T-helper 22 cell (primary cell): ENCODE measurements around the gene PCBD2.
"Not testable (repeated sequence)": the region's sequence is repeated elsewhere in the genome, so short reads cannot be mapped to it uniquely, and the experiment has no call there.

Experiments
- DNase-seq: peaks from one replicate; pipeline ENCODE4 v3.0.0-alpha.2; 2020; ENCODE audit warnings: low read depth

The PCBD2 gene

DNA sequence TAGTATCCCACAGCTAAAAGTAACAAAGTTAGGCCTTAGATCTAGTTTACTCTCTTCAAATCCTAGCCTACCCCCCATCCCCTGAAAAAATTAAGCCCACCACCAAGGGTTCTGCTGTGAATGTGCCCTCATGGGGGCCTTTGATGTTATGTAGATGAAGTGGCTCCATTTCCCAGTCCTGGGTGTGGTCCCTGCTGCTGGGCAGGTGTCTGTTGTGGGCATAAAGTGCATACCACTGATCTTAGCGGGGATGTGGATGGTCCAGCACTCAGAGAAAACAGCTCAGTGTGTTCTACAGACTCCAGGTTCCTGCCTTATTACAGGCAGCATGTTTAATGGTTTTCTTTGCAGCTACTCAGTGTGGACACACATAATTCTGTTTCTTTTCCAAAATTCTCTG, 1.9 kb downstream of the PCBD2 start:
- DNase-seq: no peak

DNA sequence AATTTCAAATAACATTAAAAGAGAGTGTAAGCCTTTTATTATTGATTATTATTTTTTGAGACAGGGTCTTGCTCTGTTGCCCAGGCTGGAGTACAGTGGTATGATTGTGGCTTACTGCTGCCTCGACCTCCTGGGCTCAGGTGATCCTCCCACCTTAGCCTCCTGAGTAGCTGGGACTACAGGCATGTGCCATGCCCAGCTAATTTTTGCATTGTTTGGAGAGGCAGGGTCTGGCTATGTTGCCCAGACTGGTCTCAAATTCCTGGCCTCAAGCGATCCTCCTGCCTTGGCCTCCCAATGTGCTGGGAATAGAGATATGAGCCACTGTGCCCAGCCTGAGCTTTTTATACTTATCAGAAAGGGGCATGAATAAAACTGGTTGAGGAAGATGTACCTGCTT, 5.8 kb downstream of the PCBD2 start:
- not testable (repeated sequence) for DNase-seq

DNA sequence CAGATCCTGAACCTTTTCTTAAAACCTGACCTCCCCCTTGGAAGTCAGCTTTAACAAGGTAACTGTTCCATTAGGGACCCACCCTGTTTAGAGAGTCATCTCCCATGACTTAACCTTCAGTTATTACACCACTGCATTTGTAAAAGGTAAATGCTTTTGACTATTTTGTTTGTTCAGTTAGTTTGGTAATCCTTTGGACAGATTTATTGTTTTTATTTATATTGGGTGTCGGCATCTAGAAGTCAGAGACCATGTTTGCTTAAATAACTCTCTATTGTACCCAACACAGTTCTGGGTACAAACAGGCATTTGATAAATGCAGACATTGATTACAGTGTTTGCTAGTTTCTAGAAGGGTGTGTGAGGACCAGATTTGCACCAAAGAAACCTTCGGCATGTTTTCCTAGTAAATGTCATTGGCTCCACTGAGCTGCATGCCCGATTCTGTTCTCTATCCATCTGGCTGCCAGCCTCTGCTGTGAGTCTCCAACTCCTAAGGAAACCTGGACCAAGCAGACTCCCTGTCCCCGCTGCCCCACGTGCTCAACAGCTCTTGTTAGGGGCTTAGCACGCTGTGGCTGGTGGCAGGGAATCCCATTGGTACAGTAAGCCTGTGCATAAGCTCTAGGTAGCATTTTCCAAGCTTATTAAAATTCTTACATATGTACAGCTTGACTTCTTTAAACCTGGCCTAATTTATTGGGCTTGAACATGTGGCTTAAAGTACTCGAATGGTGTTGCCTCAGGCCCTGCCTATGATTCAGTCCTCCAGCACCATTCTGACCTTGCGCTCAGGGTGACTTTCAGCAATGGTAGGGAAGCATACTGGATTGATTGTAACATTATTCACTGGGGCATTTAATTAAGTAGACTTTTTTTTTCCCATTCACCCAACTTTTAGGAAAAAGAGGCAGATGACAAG, 6.6 kb downstream of the PCBD2 start:
- no peak for DNase-seq

DNA sequence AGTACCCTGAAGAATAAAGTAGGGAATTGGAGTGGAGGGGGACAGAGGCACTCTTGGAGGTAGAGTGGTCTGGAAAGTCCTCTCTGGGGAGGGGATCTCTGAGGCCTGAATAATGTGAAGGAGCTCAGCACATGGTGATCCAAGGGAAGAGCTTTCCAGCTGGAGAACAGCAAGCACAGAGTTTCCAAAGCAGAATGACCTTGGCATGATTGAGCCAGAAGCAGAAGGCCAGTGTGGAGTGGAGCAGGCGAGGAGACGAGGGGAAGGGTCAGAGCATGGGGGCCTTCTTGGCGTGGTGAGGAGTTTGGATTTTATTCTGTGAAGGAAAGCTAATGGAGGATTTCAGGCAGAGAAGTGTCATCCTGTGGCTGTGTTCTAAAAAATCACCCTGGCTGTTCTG, 8.3 kb downstream of the PCBD2 start:
- no peak for DNase-seq

DNA sequence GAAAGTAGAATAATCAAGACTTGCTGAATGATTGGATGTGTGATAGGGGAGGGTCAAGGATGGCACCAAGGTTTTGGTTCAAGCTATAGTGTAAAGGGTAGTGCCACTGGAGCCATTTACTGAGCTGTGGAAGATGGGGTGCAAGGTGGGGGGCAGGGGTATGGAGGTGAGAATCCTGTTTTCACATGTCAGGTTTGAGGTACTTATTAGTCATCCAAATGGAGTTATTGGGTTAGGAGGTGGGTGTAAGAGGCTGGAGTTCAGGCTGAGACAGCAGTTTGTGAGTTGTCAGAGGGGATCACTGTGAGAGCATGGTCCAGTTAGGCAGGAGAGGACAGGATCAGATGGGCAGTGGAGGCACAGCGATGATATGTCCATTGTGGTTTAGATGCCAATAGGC, 8.9 kb downstream of the PCBD2 start:
- no peak for DNase-seq

DNA sequence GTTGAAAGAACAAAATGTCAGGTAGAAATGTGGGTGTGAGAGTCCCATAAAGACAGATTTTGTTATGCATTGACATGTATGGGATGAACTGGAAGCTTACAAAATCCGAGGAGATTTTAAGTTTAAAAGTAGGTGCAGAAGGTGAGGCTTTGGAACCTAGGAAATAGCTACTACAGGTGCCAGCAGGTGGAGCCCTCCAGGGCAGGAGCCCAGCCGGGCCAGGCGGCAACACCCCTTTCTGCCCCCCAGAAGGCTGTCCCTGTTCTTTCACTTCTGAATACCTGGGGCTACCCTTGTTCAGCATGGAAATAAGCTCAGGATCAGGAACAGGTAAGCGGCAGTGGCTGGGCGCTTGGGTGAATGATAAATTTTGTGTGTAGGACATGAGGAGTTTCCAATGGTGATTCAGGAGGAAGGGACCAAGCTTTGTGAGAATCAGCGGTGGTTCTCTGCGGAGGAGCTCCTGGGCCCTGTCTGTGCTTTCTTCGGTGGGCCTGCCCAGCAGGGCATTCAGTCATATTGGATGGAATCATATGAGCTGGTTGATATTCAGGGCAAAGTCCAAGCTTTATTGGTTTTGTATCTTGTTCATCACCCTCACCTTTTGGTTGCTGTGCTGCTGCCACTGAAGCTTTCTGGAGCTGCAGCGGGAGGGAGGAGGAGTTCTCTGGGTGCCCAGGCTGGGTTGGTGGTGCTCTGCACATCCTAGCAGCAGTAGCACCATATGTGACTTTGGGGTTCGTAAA, 12.3 kb downstream of the PCBD2 start:
- no peak for DNase-seq

DNA sequence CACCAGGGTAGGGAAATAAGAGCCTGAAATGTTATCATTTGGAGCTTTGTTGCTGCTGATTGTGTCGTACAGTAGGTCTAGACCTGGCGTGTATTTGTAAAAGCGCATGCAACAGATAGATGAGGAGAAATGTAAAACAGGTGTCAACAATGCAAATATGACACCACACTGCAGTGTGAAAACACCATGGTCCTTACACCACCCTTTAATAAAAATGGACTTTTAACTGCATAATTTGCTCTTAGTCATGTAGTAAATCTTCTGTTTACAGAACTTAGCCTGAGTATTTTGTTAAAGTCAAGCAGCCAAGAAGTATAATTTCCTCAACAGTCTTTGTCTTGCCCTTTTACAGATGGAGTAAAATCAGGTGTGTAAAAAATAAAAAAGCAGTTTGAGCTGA, 13.9 kb downstream of the PCBD2 start:
- no peak for DNase-seq

DNA sequence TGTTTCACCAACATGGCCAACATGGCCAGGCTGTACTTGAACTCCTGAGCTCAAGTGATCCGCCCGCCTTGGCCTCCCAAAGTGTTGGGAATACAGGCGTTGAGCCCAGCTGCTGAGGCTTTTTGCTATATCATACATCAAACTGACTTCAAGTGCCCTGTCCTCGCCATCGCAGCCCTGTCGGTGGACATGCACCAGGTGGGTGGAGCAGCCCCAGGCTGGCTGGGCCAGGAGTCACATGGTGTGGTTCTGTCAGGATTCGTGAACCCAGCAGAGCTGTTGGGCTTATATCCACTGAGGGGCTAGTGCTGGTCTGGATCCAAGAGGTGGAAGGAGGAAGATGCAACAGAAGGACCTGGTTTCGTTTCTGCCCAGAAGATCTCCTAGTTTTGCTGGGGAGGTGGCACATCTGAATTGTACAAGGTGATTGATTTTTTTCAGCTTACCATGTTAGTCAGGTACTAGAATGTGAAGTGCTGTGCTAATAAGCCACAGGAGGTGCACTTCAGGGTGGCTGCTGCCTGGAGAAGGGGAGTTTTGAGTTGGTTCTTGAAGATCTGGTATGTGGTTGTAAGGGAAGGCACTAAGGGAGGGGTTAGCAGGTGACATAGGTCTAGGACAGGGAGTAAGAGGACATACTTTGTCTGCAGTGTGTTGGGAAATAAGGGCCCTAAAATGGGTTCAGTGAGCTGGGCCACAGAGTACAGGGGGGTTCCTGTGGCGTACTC, 16.1 kb downstream of the PCBD2 start:
- DNase-seq: no peak

DNA sequence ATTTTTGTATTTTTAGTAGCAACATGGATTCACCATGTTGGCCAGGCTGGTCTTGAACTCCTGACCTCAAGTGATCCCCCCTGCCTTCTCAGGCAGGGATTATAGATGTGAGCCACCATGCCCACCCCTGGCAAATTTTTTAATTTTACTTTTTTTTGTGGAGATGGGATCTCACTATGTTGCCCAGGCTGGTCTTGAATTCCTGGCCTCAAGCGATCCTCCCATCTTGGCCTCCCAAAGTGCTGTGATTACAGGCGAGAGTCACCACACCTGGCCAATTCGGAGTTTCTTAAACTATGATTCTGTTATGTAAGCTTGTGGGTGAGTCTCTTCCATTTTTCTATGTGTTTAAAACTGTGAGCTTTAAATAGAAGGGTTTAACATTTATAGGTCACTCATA, 27.6 kb downstream of the PCBD2 start:
- DNase-seq: no peak

DNA sequence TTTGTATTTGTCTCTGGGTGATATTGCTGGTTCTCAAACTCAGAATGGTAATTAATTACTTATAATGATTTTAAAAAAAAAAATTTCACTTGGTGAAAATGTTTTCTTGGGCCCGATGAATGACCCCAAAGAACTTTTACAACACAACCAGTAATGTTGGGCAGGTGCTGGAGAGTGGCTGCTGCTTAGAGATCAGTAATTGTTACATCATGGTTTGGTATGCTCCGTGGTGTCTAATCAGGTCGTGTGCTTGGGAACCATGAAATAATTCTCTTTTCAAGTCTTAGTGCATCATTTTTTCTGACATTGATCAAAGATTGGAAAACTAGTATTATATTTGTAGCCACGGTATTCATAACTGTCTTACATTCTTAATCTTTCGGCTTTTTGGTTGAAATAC, 29.3 kb downstream of the PCBD2 start:
- no peak for DNase-seq

DNA sequence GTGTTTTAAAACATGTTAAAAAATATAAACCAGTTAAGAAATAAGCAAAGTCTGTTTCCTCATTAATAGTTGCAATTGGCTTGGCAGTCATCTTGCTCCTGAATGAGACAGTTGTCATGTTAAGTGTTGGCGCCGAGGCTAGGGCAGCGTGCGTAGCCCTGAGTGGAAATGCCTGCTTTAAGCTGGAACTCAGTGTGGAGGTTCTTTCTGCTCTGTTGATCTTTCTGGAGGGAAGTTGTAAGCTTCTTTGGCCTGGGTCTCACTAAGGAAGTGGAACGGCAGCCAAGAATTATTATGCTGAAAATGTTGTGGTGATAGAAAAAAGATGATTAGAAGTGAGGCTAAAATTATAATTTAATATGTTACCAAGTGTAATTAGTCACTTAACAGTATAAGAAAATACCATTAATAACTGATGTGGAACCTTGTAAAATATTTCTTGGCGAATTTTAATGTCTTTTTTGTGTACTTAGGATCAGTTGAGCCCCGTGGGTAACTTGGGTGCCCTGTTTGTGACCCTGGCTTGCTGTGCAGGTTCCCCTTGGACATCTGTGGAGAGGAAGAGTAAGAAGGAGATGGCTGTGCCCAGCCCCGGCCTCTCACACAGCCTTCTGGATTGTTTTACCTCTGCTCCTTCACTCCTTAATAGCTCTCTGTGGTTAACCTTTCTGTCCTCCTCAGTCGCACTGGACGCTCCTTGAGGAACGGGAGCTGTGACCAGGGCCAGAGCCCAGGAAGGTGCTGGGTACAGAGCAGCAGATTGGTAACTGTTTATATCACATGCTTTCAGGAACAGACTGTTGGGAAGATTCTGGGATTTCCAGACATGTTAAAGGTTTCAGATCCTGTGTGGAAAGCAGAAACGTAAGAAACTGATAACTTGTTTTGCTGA, 31.0 kb downstream of the PCBD2 start:
- DNase-seq: no peak

DNA sequence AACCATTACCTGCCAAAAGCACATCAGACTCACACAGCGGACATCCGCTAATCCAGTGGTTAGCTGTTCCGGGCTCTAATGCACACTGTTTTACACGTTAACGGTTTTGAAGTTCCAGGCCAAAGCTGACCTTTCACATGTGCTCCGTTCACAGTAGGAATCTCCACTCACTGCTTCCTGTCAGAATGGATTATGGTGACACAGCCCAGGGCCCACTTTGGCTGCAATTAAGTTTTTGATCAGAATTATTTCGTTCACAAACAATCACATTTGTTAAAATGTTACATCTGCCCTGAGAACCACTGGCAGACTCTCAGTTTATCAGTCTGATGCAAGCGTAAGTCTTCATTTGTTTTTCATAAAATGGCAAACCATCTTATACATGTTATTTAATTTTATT, 32.6 kb downstream of the PCBD2 start:
- no peak for DNase-seq

DNA sequence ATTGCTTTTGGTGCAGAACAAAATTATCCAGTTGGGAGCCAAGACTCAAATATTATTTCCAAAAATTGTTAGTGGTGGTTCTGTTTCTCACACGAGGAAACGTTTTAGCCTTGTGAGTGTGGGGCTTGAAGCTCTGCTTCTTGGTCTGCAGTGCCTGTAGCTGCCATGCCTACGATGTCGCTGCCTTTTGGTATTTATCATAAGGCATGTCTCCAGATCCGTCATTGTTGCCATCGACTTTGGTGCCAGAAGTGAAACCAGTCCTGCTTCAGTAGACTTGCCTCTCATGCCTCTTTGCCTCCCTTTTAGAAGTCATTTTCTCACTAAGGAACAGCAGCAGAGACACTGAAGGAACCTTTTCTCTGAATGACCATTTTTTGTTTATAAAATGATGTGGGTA, 33.1 kb downstream of the PCBD2 start:
- no peak for DNase-seq

DNA sequence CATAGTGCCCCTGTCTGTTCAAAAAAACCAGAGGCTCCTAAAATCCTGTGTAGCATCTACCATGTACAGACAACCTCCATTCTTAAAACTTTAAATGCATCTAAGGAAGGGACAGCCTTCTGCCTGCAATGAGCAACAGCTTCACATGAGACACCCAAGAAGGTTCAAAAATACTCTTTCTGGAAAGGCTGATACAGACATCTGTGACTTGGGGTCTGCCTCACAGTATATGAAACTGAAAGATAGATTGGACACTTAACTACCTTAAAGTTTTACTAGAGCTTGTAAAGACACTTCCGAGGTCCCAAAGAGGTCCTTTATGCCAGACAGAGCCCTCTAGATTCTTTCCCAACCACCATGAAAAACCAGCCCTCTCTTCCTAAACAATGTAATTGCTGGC, 34.6 kb downstream of the PCBD2 start:
- no peak for DNase-seq

DNA sequence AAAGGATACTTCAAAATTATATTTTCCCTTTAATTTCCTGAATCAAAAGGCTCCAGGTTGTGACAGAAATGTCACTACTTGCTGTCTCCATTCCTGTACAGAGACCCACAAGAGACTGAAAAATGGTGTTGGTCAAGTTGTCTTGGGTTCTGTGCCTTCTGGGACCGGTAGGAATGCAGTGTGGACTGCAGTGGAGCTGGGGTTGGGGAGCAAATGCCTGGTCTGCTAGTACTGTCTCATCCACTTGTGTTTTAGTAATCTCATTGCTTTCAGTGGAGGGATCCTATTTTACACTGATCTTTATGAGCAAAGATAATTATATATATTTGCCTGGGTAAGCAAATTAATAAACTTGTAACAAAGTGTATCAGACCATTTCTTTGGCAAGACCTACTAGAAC, 38.6 kb downstream of the PCBD2 start:
- no peak for DNase-seq

DNA sequence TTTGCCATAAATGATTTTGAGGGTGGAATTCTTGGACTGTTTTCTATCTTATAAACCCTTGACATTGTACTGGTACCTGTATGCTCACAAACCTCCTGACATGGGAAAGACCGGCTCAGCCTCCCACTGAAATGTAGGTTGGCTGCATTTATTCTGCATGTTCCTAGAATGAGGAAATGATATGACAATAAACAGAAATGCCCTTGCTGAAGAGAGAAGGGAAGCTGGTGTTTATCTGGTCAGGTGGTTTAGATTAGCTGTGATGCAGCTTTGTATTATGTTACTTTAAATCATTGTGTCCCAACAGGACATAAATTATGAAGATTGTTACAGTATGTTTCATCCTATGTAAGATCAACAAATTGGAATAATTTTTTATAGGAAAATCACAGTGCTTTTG, 39.7 kb downstream of the PCBD2 start:
- DNase-seq: no peak

DNA sequence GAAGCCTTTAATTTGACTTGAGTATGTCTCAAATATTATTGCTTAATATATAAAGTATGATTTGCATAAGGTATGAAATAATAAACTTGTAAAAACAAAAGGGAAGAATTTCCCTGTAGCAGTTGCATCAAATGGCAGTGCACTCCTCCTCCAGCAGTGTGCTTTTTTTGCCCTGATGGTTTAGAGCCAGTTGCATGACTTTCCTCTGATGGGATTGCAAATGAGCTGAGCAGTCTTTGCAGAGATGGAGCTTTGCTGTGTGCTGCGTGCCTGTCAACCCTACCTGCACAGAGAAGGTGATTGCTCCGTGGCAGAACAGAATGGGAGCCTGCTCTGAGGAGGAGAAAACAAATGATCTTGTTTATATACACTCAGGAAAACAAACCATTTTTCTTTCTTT, 40.1 kb downstream of the PCBD2 start:
- no peak for DNase-seq

DNA sequence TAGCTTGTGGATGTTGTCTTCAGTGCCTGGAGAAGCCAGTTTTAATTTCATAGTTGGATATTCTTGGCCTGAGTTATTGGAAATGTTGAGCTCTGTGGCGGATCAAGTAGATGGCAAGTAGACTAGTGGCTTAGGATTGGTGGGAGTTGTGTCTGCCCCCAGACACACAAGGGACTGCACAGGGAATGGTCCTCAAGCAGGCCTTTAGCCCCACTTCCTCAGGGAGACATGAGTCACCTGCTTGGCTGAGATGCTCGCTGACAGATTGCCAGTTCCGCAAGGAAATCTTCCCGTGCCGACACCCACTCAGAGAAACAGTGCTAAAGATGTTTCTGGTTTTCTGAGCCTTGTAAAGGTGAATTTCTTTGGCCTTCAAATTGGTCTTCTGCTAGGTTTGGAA, 44.0 kb downstream of the PCBD2 start:
- DNase-seq: no peak

DNA sequence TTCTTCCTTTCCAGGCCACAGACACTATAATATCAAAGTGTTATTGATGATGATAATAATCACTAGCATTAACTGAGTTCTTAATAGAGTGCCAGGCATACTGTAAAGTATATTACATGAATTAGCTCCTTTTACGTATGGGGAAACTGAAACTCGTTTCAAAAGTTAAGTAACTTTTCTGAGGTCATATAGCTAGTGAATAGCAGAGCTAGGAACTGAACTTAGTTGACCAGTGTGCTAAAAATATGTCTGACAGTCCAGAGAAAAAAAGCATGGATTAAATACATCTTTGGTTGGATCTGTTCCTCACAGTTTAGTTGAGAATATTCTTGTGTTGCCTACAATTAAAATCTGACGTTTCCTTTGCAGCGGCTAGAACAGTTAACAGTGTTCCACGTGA, 44.4 kb downstream of the PCBD2 start:
- DNase-seq: no peak

DNA sequence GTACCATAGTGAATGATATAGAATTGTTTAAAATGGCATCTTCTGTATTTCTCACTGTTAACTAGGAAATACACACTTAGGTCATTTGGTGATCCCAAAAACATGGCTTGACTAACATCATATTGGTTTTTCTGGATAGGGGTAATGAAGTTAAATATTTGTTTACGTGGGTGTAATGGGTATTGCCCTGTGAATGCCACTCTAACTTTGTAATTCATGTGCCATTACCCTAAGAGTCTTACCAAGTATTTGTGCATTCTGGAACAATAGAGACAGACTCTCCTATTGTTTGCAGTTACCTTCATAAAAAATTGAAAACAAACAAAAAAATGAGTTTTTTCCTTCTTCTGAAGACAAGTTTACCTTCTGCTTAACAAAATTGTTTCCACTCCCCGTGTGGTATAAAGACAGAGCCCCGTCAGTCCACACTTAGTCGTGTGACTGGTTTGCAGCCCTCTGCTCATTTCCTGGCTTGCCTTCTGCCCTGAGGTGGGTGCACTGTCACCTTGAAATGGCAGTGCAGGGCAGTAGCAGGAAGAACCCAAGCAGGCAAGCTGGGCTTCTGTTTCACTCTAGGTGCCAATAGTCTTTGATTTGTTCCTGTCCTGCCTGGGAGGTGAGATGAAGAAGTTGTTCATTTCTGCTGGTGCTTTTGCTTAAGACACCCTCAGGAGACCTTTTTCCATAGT, 53.1 kb downstream of the PCBD2 start:
- no peak for DNase-seq

DNA sequence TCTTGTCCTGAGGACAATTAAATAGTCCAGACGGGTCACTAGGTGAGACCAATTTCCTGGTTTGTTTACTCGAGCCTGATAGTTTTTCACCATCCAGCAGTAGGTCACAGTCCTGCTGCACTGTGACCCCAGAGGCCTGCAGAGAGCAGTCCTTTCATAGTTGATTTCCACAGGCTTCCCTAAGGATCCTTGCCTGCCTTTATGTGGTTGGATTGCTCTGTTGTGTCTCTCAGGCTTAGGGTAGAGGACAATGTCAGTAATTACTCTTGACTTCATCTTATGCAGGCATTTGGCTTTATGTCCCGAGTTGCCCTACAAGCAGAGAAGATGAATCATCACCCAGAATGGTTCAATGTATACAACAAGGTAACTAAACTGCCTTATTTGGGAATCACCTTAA, 53.8 kb downstream of the PCBD2 start:
- DNase-seq: no peak
